T47D (cell line): ENCODE results near the gene ADNP.

Experiments used
- DNase-seq, 2 experiments: peaks; one replicate each; pipeline versions ENCODE4 v3.0.0 to v3.0.0-alpha.2; 2011 to 2012; ENCODE audit warnings: low read depth in 1 of 2, low spot score in 1 of 2
- JUND ChIP-seq: IDR thresholded peaks from 2 replicates; pipeline ENCODE4 v1.6.1; 2012; ENCODE audit warnings: low read depth
- in situ Hi-C: cut with HindIII; loops from 2 replicates; pipeline ENCODE4 v1.10.0; 2016; ENCODE audit warnings: low sequenced_read_pairs, low pct_unique_long_range_greater_than_20kb

The ADNP gene

DNA sequence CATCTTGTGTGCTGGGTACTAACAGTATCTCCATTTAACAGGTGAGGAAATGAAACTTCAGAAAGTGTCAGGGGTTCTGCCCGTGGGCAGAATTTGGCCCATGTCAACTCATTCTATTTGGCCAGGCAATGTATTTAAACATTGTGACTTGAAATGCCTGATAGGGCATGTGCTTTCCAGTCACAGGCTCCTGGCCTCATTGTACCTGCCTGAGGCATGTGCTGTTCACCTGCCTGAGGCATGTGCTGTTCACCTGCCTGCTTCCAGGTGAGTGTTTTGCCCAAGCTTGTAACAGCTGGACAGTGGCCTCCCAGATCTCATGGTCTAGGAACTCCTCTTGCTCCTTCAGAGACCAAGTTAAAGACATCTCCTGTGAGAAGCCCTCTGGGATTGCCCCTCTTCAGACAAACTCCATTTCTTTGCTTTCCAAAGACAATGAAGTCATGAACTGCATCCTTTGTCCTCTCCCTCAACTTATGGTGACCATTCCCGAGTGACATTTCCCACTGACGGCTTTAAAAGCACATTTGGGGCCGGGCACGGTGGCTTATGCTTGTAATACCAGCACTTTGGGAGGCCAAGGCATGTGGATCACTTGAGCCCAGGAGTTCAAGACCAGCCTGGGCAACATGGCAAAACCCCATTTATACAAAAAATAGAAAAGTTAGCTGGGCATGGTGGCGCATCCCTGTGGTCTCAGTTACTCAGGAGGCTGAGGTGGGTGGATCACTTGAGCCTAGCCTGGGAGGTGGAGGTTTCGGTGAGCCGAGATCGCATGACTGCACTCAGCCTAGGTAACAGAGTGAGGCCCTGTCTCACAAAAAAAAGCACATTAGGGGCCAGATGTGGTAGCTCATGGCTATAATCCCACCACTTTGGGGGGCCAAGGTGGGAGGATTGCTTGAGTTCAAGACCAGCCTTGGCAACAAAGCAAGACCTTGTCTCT lies 87.6 kb downstream of the ADNP start:
- in situ Hi-C loops = no loop called here
- DNase-seq = peak in 1 of 2 experiments; percentile 54
- TF ChIP-seq JUND = no peak

DNA sequence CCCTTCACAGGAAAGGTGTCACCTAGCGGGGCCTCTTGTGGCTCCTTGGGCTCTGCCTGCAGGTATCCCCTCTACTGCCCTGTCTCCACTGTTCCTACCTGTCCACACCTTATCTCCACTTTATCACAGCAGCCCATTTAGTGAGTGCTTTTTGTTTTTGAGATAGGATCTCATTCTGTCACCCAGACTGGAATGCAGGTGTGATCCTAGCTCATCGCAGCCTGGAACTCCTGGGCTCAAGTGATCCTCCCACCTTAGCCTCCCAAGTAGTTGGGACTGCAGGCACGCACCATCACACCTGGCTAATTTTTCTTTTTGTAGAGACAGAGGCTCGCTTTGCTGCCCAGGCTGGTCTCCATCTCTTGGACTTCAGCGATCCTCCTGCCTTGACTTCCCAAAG lies 88.4 kb downstream of the ADNP start:
- in situ Hi-C loops = no loop called here
- no peak for DNase-seq
- no peak for TF ChIP-seq JUND
